ENCODE measurements around the gene PNRC2.
A peak's percentile ranks its signal among the peaks of the same experiment; 100 is the strongest.
"Not testable (repeated sequence)": the region's sequence is repeated elsewhere in the genome, so short reads cannot be mapped to it uniquely, and the experiment has no call there.

PNRC2 gene

GRCh38 chr1:23964235-23964668 is 4.6 kb downstream of the PNRC2 start:
- Mint-ChIP-seq H3K4me1 (peaks cover 15 to 29% of the 10 kb centered on the region in 2 donors), H3K4me3 (no peak overlapping the region), H3K9me3 (no peaks in the 10 kb centered on the region), H3K36me3 (peaks cover 28 to 42% of the 10 kb centered on the region in 2 donors), H3K27ac (peak overlapping the region; percentile 86), H3K27me3 (no peaks in the 10 kb centered on the region)
- no peak for DNase-seq
- no peak for ATAC-seq (replicated peaks)

- Mint-ChIP-seq H3K36me3 (peaks cover 25 to 43% of the 10 kb centered on the region in 2 donors), H3K27ac (peak overlapping the region; percentile 86), H3K27me3 (no peaks in the 10 kb centered on the region), H3K4me3 (no peak overlapping the region), H3K9me3 (no peaks in the 10 kb centered on the region), H3K4me1 (peaks cover 15 to 29% of the 10 kb centered on the region in 2 donors)
- DNase-seq: no peak
- no peak for ATAC-seq (replicated peaks)
These were observed 5.4 kb downstream of the PNRC2 start for GRCh38 chr1:23964790-23965740.

- Mint-ChIP-seq H3K9me3 (no peaks in the 10 kb centered on the region), H3K36me3 (peaks cover 13 to 39% of the 10 kb centered on the region in 2 donors), H3K4me1 (peaks cover 12 to 25% of the 10 kb centered on the region in 2 donors), H3K4me3 (no peak overlapping the region), H3K27ac (peak overlapping the region; percentile 60), H3K27me3 (no peaks in the 10 kb centered on the region)
- DNase-seq (no peak), ATAC-seq (replicated peaks) (no peak)
These were observed 7.4 kb downstream of the PNRC2 start for GRCh38 chr1:23966973-23967493.

- Mint-ChIP-seq H3K9me3 (no peaks in the 10 kb centered on the region), H3K4me3 (no peak overlapping the region), H3K4me1 (peaks cover 12 to 25% of the 10 kb centered on the region in 2 donors), H3K27me3 (no peaks in the 10 kb centered on the region), H3K27ac (no peak overlapping the region), H3K36me3 (peaks cover 13 to 42% of the 10 kb centered on the region in 2 donors)
- DNase-seq (no peak), ATAC-seq (replicated peaks) (no peak)
These were observed 8.2 kb downstream of the PNRC2 start for GRCh38 chr1:23967871-23968270.

GRCh38 chr1:23977187-23977853 is 17.7 kb downstream of the PNRC2 start:
- DNase-seq (no peak), ATAC-seq (replicated peaks) (no peak)
- Mint-ChIP-seq H3K27ac (peak overlapping the region; percentile 74), H3K36me3 (peaks cover 32 to 42% of the 10 kb centered on the region in 2 donors), H3K4me1 (peaks cover 29 to 45% of the 10 kb centered on the region in 2 donors), H3K27me3 (no peaks in the 10 kb centered on the region), H3K9me3 (no peaks in the 10 kb centered on the region), H3K4me3 (peak overlapping the region; percentile 39 to 43)

GRCh38 chr1:23977854-23978191 is 18.2 kb downstream of the PNRC2 start:
- no peak for DNase-seq
- H3K4me1 Mint-ChIP-seq: peaks cover 29 to 45% of the 10 kb centered on the region in 2 donors
- peaks cover 32 to 40% of the 10 kb centered on the region in 2 donors for H3K36me3 Mint-ChIP-seq
- no peak for ATAC-seq (replicated peaks)
- H3K9me3 Mint-ChIP-seq: no peaks in the 10 kb centered on the region
- H3K4me3 Mint-ChIP-seq: peak overlapping the region; percentile 63 to 70
- no peak overlapping the region for H3K27ac Mint-ChIP-seq
- no peaks in the 10 kb centered on the region for H3K27me3 Mint-ChIP-seq

GRCh38 chr1:23978805-23979204 is 19.2 kb downstream of the PNRC2 start:
- Mint-ChIP-seq H3K9me3 (no peaks in the 10 kb centered on the region), H3K4me1 (peaks cover 29 to 41% of the 10 kb centered on the region in 2 donors), H3K36me3 (peaks cover 31 to 36% of the 10 kb centered on the region in 2 donors), H3K27ac (peak overlapping the region; percentile 99), H3K27me3 (no peaks in the 10 kb centered on the region), H3K4me3 (peak overlapping the region; percentile 93 to 96)
- ATAC-seq (replicated peaks): no peak
- DNase-seq: no peak

- Mint-ChIP-seq H3K27me3 (no peaks in the 10 kb centered on the region), H3K4me1 (peaks cover 25 to 35% of the 10 kb centered on the region in 2 donors), H3K4me3 (peak overlapping the region; percentile 93 to 96), H3K9me3 (no peaks in the 10 kb centered on the region), H3K36me3 (peaks cover 25 to 30% of the 10 kb centered on the region in 2 donors), H3K27ac (peak overlapping the region; percentile 99)
- DNase-seq (no peak), ATAC-seq (replicated peaks) (no peak)
These were observed 19.8 kb downstream of the PNRC2 start for GRCh38 chr1:23979387-23979880.

GRCh38 chr1:23979881-23980727 is 20.5 kb downstream of the PNRC2 start, which contains the start of gene SRSF10:
Gene SRSF10, minus strand, starts transcription at chr1:23980327. Its CDS starts 72 bp downstream, at chr1:23980255.
- Mint-ChIP-seq H3K27me3 (no peaks in the 10 kb centered on the region), H3K9me3 (no peaks in the 10 kb centered on the region), H3K36me3 (peaks cover 19 to 24% of the 10 kb centered on the region in 2 donors), H3K4me1 (peaks cover 21 to 28% of the 10 kb centered on the region in 2 donors), H3K27ac (peak within 1 kb of the TSS; percentile 99), H3K4me3 (peak within 1 kb of the TSS; percentile 93 to 96)
- ATAC-seq (replicated peaks) (peak; percentile 93 to 95), DNase-seq (peak; percentile 98)

GRCh38 chr1:23980728-23981070 is 21.1 kb downstream of the PNRC2 start:
- no peaks in the 10 kb centered on the region for H3K27me3 Mint-ChIP-seq
- H3K4me1 Mint-ChIP-seq: peaks cover 19 to 28% of the 10 kb centered on the region in 2 donors
- H3K4me3 Mint-ChIP-seq: peak overlapping the region; percentile 93 to 96
- peak overlapping the region; percentile 99 for H3K27ac Mint-ChIP-seq
- DNase-seq: peak; percentile 43
- no peaks in the 10 kb centered on the region for H3K9me3 Mint-ChIP-seq
- ATAC-seq (replicated peaks): peak; percentile 52 to 61
- peaks cover 19 to 24% of the 10 kb centered on the region in 2 donors for H3K36me3 Mint-ChIP-seq

- Mint-ChIP-seq H3K36me3 (peaks cover 3 to 5% of the 10 kb centered on the region in 2 donors), H3K4me3 (no peak overlapping the region), H3K4me1 (peaks cover 4 to 7% of the 10 kb centered on the region in 2 donors), H3K27me3 (no peaks in the 10 kb centered on the region), H3K9me3 (no peaks in the 10 kb centered on the region), H3K27ac (no peak overlapping the region)
- DNase-seq (no peak), ATAC-seq (replicated peaks) (no peak)
These were observed 25.0 kb downstream of the PNRC2 start for GRCh38 chr1:23984417-23985186.

- H3K4me1 Mint-ChIP-seq; H3K9me3 Mint-ChIP-seq; H3K4me3 Mint-ChIP-seq; ATAC-seq (replicated peaks); H3K27ac Mint-ChIP-seq; DNase-seq; H3K36me3 Mint-ChIP-seq; H3K27me3 Mint-ChIP-seq: not testable (repeated sequence)
These were observed 27.4 kb downstream of the PNRC2 start for GRCh38 chr1:23987038-23987437.

- Mint-ChIP-seq H3K27ac (no peak overlapping the region), H3K27me3 (no peaks in the 10 kb centered on the region), H3K4me1 (no peaks in the 10 kb centered on the region)
These were observed 29.6 kb downstream of the PNRC2 start for GRCh38 chr1:23989263-23989662.

More at GRCh38 chr1:23989263-23989662, 29.6 kb downstream of the PNRC2 start:
- ATAC-seq (replicated peaks) (no peak), DNase-seq (no peak)
- no peaks in the 10 kb centered on the region for H3K9me3 Mint-ChIP-seq
- no peaks in the 10 kb centered on the region for H3K36me3 Mint-ChIP-seq
- H3K4me3 Mint-ChIP-seq: no peak overlapping the region
